ENCODE data around the gene CAMKMT. TPM values are rescaled to one million over a fixed set of nuclear protein-coding genes. Genes with fewer than 3 reads are reported as not detected.

CAMKMT gene
- total RNA-seq, 4 donors from 2014 or later = 2.9 to 18.8 (median 11.2) TPM

- H3K4me3 ChIP-seq = no peak overlapping the region
- H3K27me3 ChIP-seq = no peaks in the 10 kb centered on the region
- H3K36me3 ChIP-seq = no peaks in the 10 kb centered on the region
- no peaks in the 10 kb centered on the region for H3K4me1 ChIP-seq
- intact Hi-C loops (cut with DNase I; ENCODE audit: low total_unique reads) = no loop called here
- no peak for DNase-seq
- H3K9me3 ChIP-seq = no peaks in the 10 kb centered on the region
- TF ChIP-seq CTCF (IDR thresholded peaks at IDR 0.05) = no peak
- no peak for TF ChIP-seq POLR2A (IDR thresholded peaks at IDR 0.05)
- no peak overlapping the region for H3K27ac ChIP-seq
These were observed 167.7 kb downstream of the CAMKMT start for GRCh38 chr2:44529448-44529847.

GRCh38 chr2:44531289-44531688 lies 169.5 kb downstream of the CAMKMT start:
- intact Hi-C loops (cut with DNase I; ENCODE audit: low total_unique reads) = no loop called here
- Histone ChIP-seq H3K27me3 (no peaks in the 10 kb centered on the region), H3K9me3 (no peaks in the 10 kb centered on the region), H3K36me3 (no peaks in the 10 kb centered on the region), H3K27ac (no peak overlapping the region), H3K4me3 (no peak overlapping the region), H3K4me1 (no peaks in the 10 kb centered on the region)
- no peak for TF ChIP-seq POLR2A (IDR thresholded peaks at IDR 0.05)
- TF ChIP-seq CTCF (IDR thresholded peaks at IDR 0.05) = no peak
- DNase-seq = no peak

DNA sequence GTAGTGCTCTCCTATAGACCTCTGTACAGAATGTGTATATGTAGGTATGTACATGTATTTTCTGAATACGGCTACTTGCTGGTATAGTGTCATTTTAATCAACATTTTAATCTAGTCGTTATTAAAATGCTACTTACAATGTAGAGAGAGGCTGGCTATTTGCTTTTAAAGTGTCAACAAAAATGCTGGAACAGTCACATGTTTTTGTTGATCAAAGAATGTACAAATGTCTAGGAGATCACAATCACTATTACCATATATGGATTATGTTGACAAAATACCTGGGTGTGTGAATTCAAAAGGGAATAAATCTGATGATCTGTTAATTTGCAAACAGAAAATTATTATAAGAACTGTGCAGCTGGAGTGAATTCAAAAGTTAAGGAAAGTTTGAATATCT lies 170.3 kb downstream of the CAMKMT start:
- H3K27me3 ChIP-seq = no peaks in the 10 kb centered on the region
- no peaks in the 10 kb centered on the region for H3K36me3 ChIP-seq
- H3K4me3 ChIP-seq = no peak overlapping the region
- no peaks in the 10 kb centered on the region for H3K4me1 ChIP-seq
- no peak overlapping the region for H3K27ac ChIP-seq
- TF ChIP-seq CTCF (IDR thresholded peaks at IDR 0.05) (no peak), POLR2A (IDR thresholded peaks at IDR 0.05) (no peak)
- no peaks in the 10 kb centered on the region for H3K9me3 ChIP-seq
- intact Hi-C loops (cut with DNase I; ENCODE audit: low total_unique reads) = no loop called here
- no peak for DNase-seq

GRCh38 chr2:44533508-44533907 lies 171.8 kb downstream of the CAMKMT start:
- intact Hi-C loops (cut with DNase I; ENCODE audit: low total_unique reads) = no loop called here
- no peak for DNase-seq
- TF ChIP-seq CTCF (IDR thresholded peaks at IDR 0.05) (no peak), POLR2A (IDR thresholded peaks at IDR 0.05) (no peak)
- no peaks in the 10 kb centered on the region for H3K27me3 ChIP-seq
- H3K9me3 ChIP-seq = no peaks in the 10 kb centered on the region
- H3K4me3 ChIP-seq = no peak overlapping the region
- no peaks in the 10 kb centered on the region for H3K4me1 ChIP-seq
- no peak overlapping the region for H3K27ac ChIP-seq
- H3K36me3 ChIP-seq = no peaks in the 10 kb centered on the region

GRCh38 chr2:44535376-44535775 lies 173.6 kb downstream of the CAMKMT start:
- TF ChIP-seq CTCF (IDR thresholded peaks at IDR 0.05) (no peak), POLR2A (IDR thresholded peaks at IDR 0.05) (no peak)
- no peaks in the 10 kb centered on the region for H3K9me3 ChIP-seq

More at GRCh38 chr2:44535376-44535775, 173.6 kb downstream of the CAMKMT start:
- H3K27ac ChIP-seq = no peak overlapping the region
- no peaks in the 10 kb centered on the region for H3K4me1 ChIP-seq
- H3K4me3 ChIP-seq = no peak overlapping the region
- H3K36me3 ChIP-seq = no peaks in the 10 kb centered on the region
- DNase-seq = no peak
- intact Hi-C loops (cut with DNase I; ENCODE audit: low total_unique reads) = no loop called here
- no peaks in the 10 kb centered on the region for H3K27me3 ChIP-seq
